Adrenal gland (tissue), 19 donors: ENCODE measurements around the gene PCDHB3. TPM values are rescaled to one million over a fixed set of nuclear protein-coding genes. Genes with fewer than 3 reads are reported as not detected.
A peak's percentile ranks its signal among the peaks of the same experiment; 100 is the strongest.

ENCODE experiments used
- DNase-seq, 7 donors: peaks; one replicate each; pipeline ENCODE4 v3.0.0-alpha.2; 2019 to 2020
- H3K27ac ChIP-seq, 5 donors: fragments of 200-600 bp; sonication (generic) in 4 of 5; 1 replicate in 3 of 5; 2 replicates in 2 of 5; pipeline versions ENCODE4 v1.5.1 to v1.8.0; 2016 to 2020; ENCODE audit warnings: mild to moderate bottlenecking in 1 of 5
- H3K27me3 ChIP-seq: fragments of 200-600 bp; 2 replicates; pipeline ENCODE4 v1.8.0; 2021
- H3K36me3 ChIP-seq, 2 donors: fragments of 200-600 bp; replicated peaks in 1 of 2; 1 replicate in 1 of 2; 2 replicates in 1 of 2; pipeline versions ENCODE4 v1.5.1 to v1.8.0; 2018 to 2022
- H3K4me1 ChIP-seq, 2 donors: fragments of 200-600 bp; replicated peaks in 1 of 2; 1 replicate in 1 of 2; 2 replicates in 1 of 2; pipeline versions ENCODE4 v1.5.1 to v1.8.0; 2018 to 2021
- H3K4me3 ChIP-seq, 4 donors: fragments of 200-600 bp; sonication (generic) in 3 of 4; one replicate each; pipeline ENCODE4 v1.5.1; 2016 to 2018
- H3K9me3 ChIP-seq, 3 donors: fragments of 200-600 bp; sonication (generic) in 1 of 3; replicated peaks in 1 of 3; 1 replicate in 2 of 3; 2 replicates in 1 of 3; pipeline versions ENCODE4 v1.5.1 to v1.8.0; 2016 to 2021
- CTCF ChIP-seq, 6 experiments: fragments of 450-650 bp in 4 of 6; fragments of 200-600 bp in 2 of 6; sonication (generic) in 1 of 6; IDR thresholded peaks; 1 replicate in 5 of 6; 2 replicates in 1 of 6; pipeline versions ENCODE4 v1.5.1 to v1.8.0; 2016 to 2021; ENCODE audit warnings: antibody characterized with exemption in 6 of 6, mild to moderate bottlenecking in 2 of 6, moderate library complexity in 1 of 6
- POLR2A ChIP-seq, 2 donors: fragments of 450-650 bp; IDR thresholded peaks; one replicate each; pipeline ENCODE4 v1.6.1; 2017; ENCODE audit warnings: antibody characterized with exemption in 2 of 2, mild to moderate bottlenecking in 2 of 2, moderate library complexity in 1 of 2
- WGBS, 4 donors: extraction: QIAGEN DNeasy Blood & Tissue Kit in 2 of 4; methylation state at CpG; one replicate each; pipeline versions ENCODE4 v1.1.5 to v1.1.7; 2013 to 2017; 5-methylcytosine and 5-hydroxymethylcytosine counted together
- intact Hi-C, 2 donors: fragments of 100-400 bp; cut with DNase I; formaldehyde crosslinking; loops; one replicate each; pipeline versions ENCODE4 v1.14.1 to v1.15.0; 2022 to 2023
- long read RNA-seq, 10 donors: library from polyadenylated mRNA in 3 of 10; unstranded in 2 of 10; stranded (forward) in 1 of 10; transcript quantifications; one replicate each; pipeline ENCODE4 v2.0.0 and lab custom pipeline, GENCODE V29; 2021 to 2026
- polyA plus RNA-seq, 3 donors: library from polyadenylated mRNA; stranded (reverse); fragments of 200-250 nt in 2 of 3; fragments of 350-450 nt in 1 of 3; fragmentation: Illumina TruSeq in 1 of 3; extraction: RNeasy Lipid Tissue Mini Kit (QIAGEN cat#74804) in 1 of 3; gene quantifications; one replicate each; pipeline ENCODE4 v1.2.3, GENCODE V29; 2013 to 2014
- total RNA-seq, 9 donors: library from RNA; depleted of rRNA in 4 of 9; stranded (reverse); fragments of >200 nt in 4 of 9; fragments of 120-200 nt in 1 of 9; fragmentation: NEBNext Ultra II Directional in 1 of 9; extraction: Animal tissue kit (Norgen Biotek cat#: 25700) in 1 of 9; gene quantifications; one replicate each; pipeline versions ENCODE4 v1.1.0 to v1.2.4, GENCODE V29; 2013 to 2023
- donor health status: healthy with polysubstance abuse.
- donor health status: Bipolar disorder and iron deficiency.
- donor health status: DM: yes; HTN: yes; CAD: no.
- donor health status: DM: no; HTN: no; CAD: no.
- donor health status: DM: no; HTN: no; CAD: no.
- donor health status: DM: yes; HTN: yes; CAD: no.

PCDHB3 gene
- total RNA-seq (1 to 10 TPM in 6 of 9 donors, under 1 TPM in 3; 0.35 to 2.2 (median 1.2) TPM), polyA plus RNA-seq (1 to 10 TPM in 1 of 3 donors, under 1 TPM in 2; 0.20 to 1.4 (median 0.32) TPM)
- long read RNA-seq, donor 1, result 0 reads
- long read RNA-seq, donor 2, result 0 reads
- long read RNA-seq, donor 3, result 0 reads
- long read RNA-seq, donor 4, result 0 reads
- long read RNA-seq, donor 5, partial matches to known transcripts, result 0 of 2 reads
- long read RNA-seq, donor 5, other reads (novel, unspliced or antisense), result 0 of 2 reads
- long read RNA-seq, donor 6, result 0 reads
- long read RNA-seq, donor 7, result 0 reads
- long read RNA-seq, donor 8, result 0 reads
- long read RNA-seq, donor 9, result 0 reads
- long read RNA-seq, donor 10, result 0 reads

- intact Hi-C loops, result no loop called here
- 12 to 27% (median 17%) methylated on average over 19 of the region's 19 CpGs for WGBS, 4 donors
- Histone ChIP-seq H3K9me3 (no peaks in the 10 kb centered on the region), H3K4me3 (no peak within 1 kb of the TSS), H3K27me3 (no peaks in the 10 kb centered on the region), H3K36me3 (no peaks in the 10 kb centered on the region), H3K4me1 (no peaks in the 10 kb centered on the region), H3K27ac (no peak within 1 kb of the TSS)
- TF ChIP-seq POLR2A (IDR thresholded peaks at IDR 0.05) (no peak), CTCF (IDR thresholded peaks at IDR 0.05) (peak in 4 of 6 experiments; percentile 13 to 29 (median 16))
- peak in 3 of 7 donors; percentile 10 to 29 (median 14) for DNase-seq
Observed at GRCh38 chr5:141100243-141100805, at the start of gene PCDHB3. Gene PCDHB3 (plus strand): TSS chr5:141100473. CDS start chr5:141100650, 177 bp downstream.

GRCh38 chr5:141050622-141051520 lies 49.4 kb upstream of the PCDHB3 start, which contains the start of gene PCDHB1:
Gene PCDHB1 (plus strand): TSS chr5:141051374. CDS start chr5:141051471, 97 bp downstream.
- DNase-seq, result peak in 1 of 7 donors; percentile 14
- intact Hi-C loops, result no loop called here
- Histone ChIP-seq H3K27ac (no peak within 1 kb of the TSS), H3K36me3 (no peaks in the 10 kb centered on the region), H3K4me1 (no peaks in the 10 kb centered on the region), H3K27me3 (peaks cover 4% of the 10 kb centered on the region), H3K4me3 (peak within 1 kb of the TSS in 3 of 4 donors; percentile 16 to 75 (median 25)), H3K9me3 (no peaks in the 10 kb centered on the region)
- TF ChIP-seq POLR2A (IDR thresholded peaks at IDR 0.05), result no peak
- TF ChIP-seq CTCF (IDR thresholded peaks at IDR 0.05), result no peak
- 13 to 25% (median 14%) methylated on average over 20 of the region's 20 CpGs for WGBS, 4 donors

GRCh38 chr5:141051521-141051866 lies 48.8 kb upstream of the PCDHB3 start:
- TF ChIP-seq POLR2A (IDR thresholded peaks at IDR 0.05) (no peak), CTCF (IDR thresholded peaks at IDR 0.05) (no peak)
- H3K27me3 ChIP-seq, result peaks cover 4% of the 10 kb centered on the region
- no peak for DNase-seq
- H3K36me3 ChIP-seq, result no peaks in the 10 kb centered on the region
- H3K4me1 ChIP-seq, result no peaks in the 10 kb centered on the region
- no peak overlapping the region for H3K27ac ChIP-seq
- WGBS, 4 donors, result 5 to 10% (median 8%) methylated on average over 13 to 19 of the region's 19 CpGs
- peak overlapping the region in 3 of 4 donors; percentile 16 to 75 (median 25) for H3K4me3 ChIP-seq
- intact Hi-C loops, result no loop called here
- no peaks in the 10 kb centered on the region for H3K9me3 ChIP-seq

DNA sequence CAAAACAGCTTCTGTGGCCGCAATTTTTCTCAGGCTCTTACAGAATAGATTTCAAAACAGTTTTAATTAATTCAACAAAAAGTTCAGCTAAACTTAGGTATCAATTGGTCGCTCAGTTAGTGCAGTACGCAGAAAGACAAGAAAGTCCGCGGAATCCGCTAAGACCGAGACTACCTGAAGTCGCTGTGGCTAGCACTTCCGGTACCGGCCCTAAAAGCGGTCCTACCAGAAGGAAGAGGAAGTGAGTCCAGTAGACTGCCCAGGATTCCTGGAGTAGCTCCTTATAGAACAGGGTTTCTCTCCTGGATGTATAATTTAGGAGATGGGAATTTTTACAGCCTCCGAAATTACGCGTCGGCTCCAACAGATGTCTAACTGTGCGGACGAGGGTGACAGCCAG lies 22.4 kb upstream of the PCDHB3 start:
- H3K27ac ChIP-seq, result no peak overlapping the region
- H3K4me3 ChIP-seq, result no peak overlapping the region
- no peaks in the 10 kb centered on the region for H3K4me1 ChIP-seq
- WGBS, 4 donors, result 37 to 44% (median 42%) methylated on average over 17 of the region's 17 CpGs
- H3K27me3 ChIP-seq, result no peaks in the 10 kb centered on the region
- no peaks in the 10 kb centered on the region for H3K9me3 ChIP-seq
- DNase-seq, result no peak
- H3K36me3 ChIP-seq, result no peaks in the 10 kb centered on the region
- intact Hi-C loops, result no loop called here
- TF ChIP-seq POLR2A (IDR thresholded peaks at IDR 0.05) (no peak), CTCF (IDR thresholded peaks at IDR 0.05) (no peak)
